Keratinocyte (primary cell): ENCODE data around the gene COL9A1. TPM values are rescaled to one million over a fixed set of nuclear protein-coding genes. Genes with fewer than 3 reads are reported as not detected.
A peak's percentile ranks its signal among the peaks of the same experiment; 100 is the strongest.
"Not testable (repeated sequence)": the region's sequence is repeated elsewhere in the genome, so short reads cannot be mapped to it uniquely, and the experiment has no call there.

Experiments used
- DNase-seq: peaks from one replicate; pipeline ENCODE4 v3.0.0-alpha.2; 2011; ENCODE audit warnings: low read depth, missing footprints, low spot score
- FAIRE-seq: peaks from 2 replicates; lab custom pipeline; 2011; peaks lifted over from hg19 to GRCh38; lab: Jason Lieb, UNC
- H2AFZ ChIP-seq: 2 replicates; pipeline ENCODE4 v1.6.0; 2012; ENCODE audit warnings: low read length, control low read depth, inconsistent platforms; ENCODE audit not compliant: control insufficient read depth
- H3K27ac ChIP-seq: 2 replicates; pipeline ENCODE4 v1.5.1; 2011; ENCODE audit warnings: low read length; ENCODE audit not compliant: control insufficient read depth, insufficient read depth
- H3K27me3 ChIP-seq: 3 replicates; pipeline ENCODE4 v1.6.0; 2011; ENCODE audit warnings: low read length; ENCODE audit not compliant: control insufficient read depth, insufficient read depth; ENCODE audit errors: extremely low read depth
- H3K36me3 ChIP-seq, 2 experiments: 2 replicates in 1 of 2; 3 replicates in 1 of 2; pipeline ENCODE4 v1.5.1; 2011; ENCODE audit warnings: low read length in 2 of 2, mild to moderate bottlenecking in 1 of 2; ENCODE audit not compliant: control insufficient read depth in 2 of 2, insufficient read depth in 2 of 2; ENCODE audit errors: extremely low read depth in 1 of 2
- H3K4me1 ChIP-seq: 3 replicates; pipeline ENCODE4 v1.5.1; 2011; ENCODE audit warnings: low read length; ENCODE audit not compliant: control insufficient read depth, insufficient read depth; ENCODE audit errors: extremely low read depth
- H3K4me2 ChIP-seq: 3 replicates; pipeline ENCODE4 v1.6.0; 2011; ENCODE audit warnings: low read depth, low read length; ENCODE audit not compliant: control insufficient read depth, insufficient read depth; ENCODE audit errors: extremely low read depth
- H3K4me3 ChIP-seq, 3 experiments: fragments of 200-600 bp in 1 of 3; sonication (generic) in 1 of 3; 2 replicates in 2 of 3; 3 replicates in 1 of 3; pipeline ENCODE4 v1.5.1; 2011 to 2016; ENCODE audit warnings: low read length in 3 of 3, mild to moderate bottlenecking in 3 of 3, control low read depth in 2 of 3, inconsistent platforms in 1 of 3, low read depth in 1 of 3, mixed read lengths in 1 of 3, mixed run types in 1 of 3, moderate library complexity in 1 of 3; ENCODE audit not compliant: control insufficient read depth in 2 of 3, insufficient read depth in 2 of 3; ENCODE audit errors: extremely low read depth in 1 of 3
- H3K79me2 ChIP-seq: 2 replicates; pipeline ENCODE4 v1.6.0; 2012; ENCODE audit warnings: low read length; ENCODE audit not compliant: control insufficient read depth, insufficient read depth
- H3K9ac ChIP-seq: 3 replicates; pipeline ENCODE4 v1.6.0; 2011; ENCODE audit warnings: low read length; ENCODE audit not compliant: control insufficient read depth, insufficient read depth; ENCODE audit errors: extremely low read depth
- H3K9me1 ChIP-seq: 3 replicates; pipeline ENCODE4 v1.6.0; 2011; ENCODE audit warnings: low read length; ENCODE audit not compliant: control insufficient read depth, insufficient read depth; ENCODE audit errors: extremely low read depth
- H3K9me3 ChIP-seq: 2 replicates; pipeline ENCODE4 v1.5.1; 2012; ENCODE audit warnings: low read depth, low read length; ENCODE audit not compliant: control insufficient read depth
- H4K20me1 ChIP-seq: 3 replicates; pipeline ENCODE4 v1.6.0; 2011; ENCODE audit warnings: low read length; ENCODE audit not compliant: control insufficient read depth, insufficient read depth; ENCODE audit errors: extremely low read depth
- CTCF ChIP-seq, 3 experiments: IDR thresholded peaks in 1 of 3; conservative IDR thresholded peaks in 1 of 3; optimal IDR thresholded peaks in 1 of 3; 2 replicates in 2 of 3; 3 replicates in 1 of 3; pipeline versions ENCODE3 to v1.5.1; 2011; ENCODE audit warnings: low read length in 3 of 3, mild to moderate bottlenecking in 3 of 3, moderate library complexity in 2 of 3, control low read depth in 1 of 3, inconsistent platforms in 1 of 3; ENCODE audit not compliant: insufficient read depth in 2 of 3; ENCODE audit errors: extremely low read depth in 1 of 3
- EZH2 ChIP-seq: IDR thresholded peaks from one replicate; pipeline ENCODE4 v1.6.1; 2012; ENCODE audit warnings: inconsistent platforms, mild to moderate bottlenecking, low read length, moderate library complexity
- dilution Hi-C: fragments of 300-500 bp; cut with MboI; formaldehyde crosslinking; loops from one replicate; pipeline ENCODE4 v1.7.0; 2020; ENCODE audit warnings: low sequenced_read_pairs; ENCODE audit not compliant: extremely low pct_ligation_motif_present
- polyA plus RNA-seq, 5 experiments: library from polyadenylated mRNA; depleted of rRNA in 3 of 5; stranded (reverse) in 3 of 5; stranded (forward) in 1 of 5; unstranded in 1 of 5; fragments of >200 nt; gene quantifications; 1 replicate in 1 of 5; 2 replicates in 3 of 5; 3 replicates in 1 of 5; pipeline versions ENCODE4 v1.2.1 to v1.2.3, GENCODE V29; 2011 to 2012; ENCODE audit warnings: missing spikeins in 2 of 5, low read depth in 1 of 5, low replicate concordance in 1 of 5

COL9A1 gene
- polyA plus RNA-seq, 1 donor (not counting 4 experiments of a cell fraction or from before 2014, with no cell fraction given), result not detected

- Histone ChIP-seq H4K20me1 (peaks cover 9% of the 10 kb centered on the region), H3K27ac (no peak overlapping the region), H3K79me2 (no peaks in the 10 kb centered on the region), H3K9ac (no peak overlapping the region), H3K9me1 (no peaks in the 10 kb centered on the region), H3K27me3 (peaks cover 57% of the 10 kb centered on the region), H2AFZ (no peak overlapping the region), H3K36me3 (no peaks in the 10 kb centered on the region), H3K9me3 (no peaks in the 10 kb centered on the region), H3K4me2 (no peak overlapping the region), H3K4me3 (no peak overlapping the region), H3K4me1 (no peaks in the 10 kb centered on the region)
- peak in 2 of 3 experiments; percentile 43 to 53 for TF ChIP-seq CTCF (optimal IDR thresholded peaks at IDR 0.05 in 1 of 3, IDR thresholded peaks at IDR 0.05 in 1 of 3, conservative IDR thresholded peaks at IDR 0.05 in 1 of 3; ENCODE audit: extremely low read depth in 1 of 3, insufficient read depth in 2 of 3, low read length in 3 of 3)
- TF ChIP-seq EZH2, result no peak
- dilution Hi-C loops, result no loop called here
- peak; percentile 58 for FAIRE-seq
- no peak for DNase-seq
Observed at GRCh38 chr6:70310063-70310694, 7.3 kb upstream of the COL9A1 start.

GRCh38 chr6:70309243-70309642 is 6.4 kb upstream of the COL9A1 start:
- no peak overlapping the region for H2AFZ ChIP-seq
- no peak overlapping the region for H3K4me3 ChIP-seq
- no peaks in the 10 kb centered on the region for H3K79me2 ChIP-seq
- H3K4me1 ChIP-seq, result no peaks in the 10 kb centered on the region
- no peak overlapping the region for H3K27ac ChIP-seq
- peaks cover 57% of the 10 kb centered on the region for H3K27me3 ChIP-seq
- H3K9ac ChIP-seq, result no peak overlapping the region
- no peak overlapping the region for H3K4me2 ChIP-seq
- no peaks in the 10 kb centered on the region for H3K9me3 ChIP-seq
- dilution Hi-C loops, result no loop called here
- DNase-seq, result no peak
- H3K9me1 ChIP-seq, result no peaks in the 10 kb centered on the region
- no peak for FAIRE-seq
- peaks cover 8% of the 10 kb centered on the region for H4K20me1 ChIP-seq
- no peaks in the 10 kb centered on the region for H3K36me3 ChIP-seq
- no peak for TF ChIP-seq EZH2
- TF ChIP-seq CTCF (optimal IDR thresholded peaks at IDR 0.05 in 1 of 3, IDR thresholded peaks at IDR 0.05 in 1 of 3, conservative IDR thresholded peaks at IDR 0.05 in 1 of 3; ENCODE audit: extremely low read depth in 1 of 3, insufficient read depth in 2 of 3, low read length in 3 of 3), result no peak

GRCh38 chr6:70308142-70308541 is 5.3 kb upstream of the COL9A1 start:
- H2AFZ ChIP-seq, H3K9ac ChIP-seq, DNase-seq, H3K4me2 ChIP-seq, H3K79me2 ChIP-seq, H3K4me1 ChIP-seq, H4K20me1 ChIP-seq, H3K9me3 ChIP-seq, FAIRE-seq, H3K9me1 ChIP-seq, H3K27ac ChIP-seq, H3K36me3 ChIP-seq, dilution Hi-C loops, H3K4me3 ChIP-seq: not testable (repeated sequence)
- H3K27me3 ChIP-seq, result peaks cover 57% of the 10 kb centered on the region
